Endometrium (tissue), 2 donors: ENCODE results near the gene SDHB.

Experiments
- FAIRE-seq: peaks from 2 replicates; lab custom pipeline; 2012; peaks lifted over from hg19 to GRCh38; lab: Jason Lieb, UNC
- donor health status: control.
- donor health status: control.

Gene SDHB

GRCh38 chr1:17045634-17046333, 8.0 kb downstream of the SDHB start:
- FAIRE-seq, result peak; percentile 92

GRCh38 chr1:17045150-17045549, 8.7 kb downstream of the SDHB start:
- no peak for FAIRE-seq

GRCh38 chr1:17043676-17044075, 10.2 kb downstream of the SDHB start:
- no peak for FAIRE-seq

DNA sequence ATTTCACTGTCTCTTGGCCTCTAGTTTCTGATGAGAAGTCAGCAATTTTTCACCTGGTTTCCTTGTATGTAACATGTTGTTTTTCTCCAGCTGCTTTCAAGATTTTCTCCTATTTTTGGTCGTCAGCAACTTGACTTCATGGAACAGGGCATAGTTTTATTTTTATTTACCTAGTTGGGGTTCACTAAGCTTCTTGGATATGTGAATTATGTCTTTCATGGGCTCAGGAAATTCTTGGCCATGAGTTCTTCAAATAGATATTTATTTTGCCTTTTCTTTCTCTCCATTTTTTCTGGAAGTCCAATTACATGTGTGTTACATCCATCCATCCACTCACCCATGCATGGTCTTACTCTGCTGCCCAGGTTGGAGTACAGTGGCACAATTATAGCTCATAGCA, 13.7 kb downstream of the SDHB start:
- FAIRE-seq, result no peak

GRCh38 chr1:17039522-17039921, 14.3 kb downstream of the SDHB start:
- FAIRE-seq, result no peak

- FAIRE-seq, result no peak
Measured at GRCh38 chr1:17033481-17033880, 20.4 kb downstream of the SDHB start.

- no peak for FAIRE-seq
Measured at GRCh38 chr1:17032741-17033140, 21.1 kb downstream of the SDHB start.

- FAIRE-seq, result no peak
Measured at GRCh38 chr1:17031436-17031835, 22.4 kb downstream of the SDHB start.

GRCh38 chr1:17030206-17030605, 23.6 kb downstream of the SDHB start:
- no peak for FAIRE-seq

GRCh38 chr1:17028662-17029188, 25.1 kb downstream of the SDHB start:
- no peak for FAIRE-seq

GRCh38 chr1:17027900-17028299, 25.9 kb downstream of the SDHB start:
- no peak for FAIRE-seq

DNA sequence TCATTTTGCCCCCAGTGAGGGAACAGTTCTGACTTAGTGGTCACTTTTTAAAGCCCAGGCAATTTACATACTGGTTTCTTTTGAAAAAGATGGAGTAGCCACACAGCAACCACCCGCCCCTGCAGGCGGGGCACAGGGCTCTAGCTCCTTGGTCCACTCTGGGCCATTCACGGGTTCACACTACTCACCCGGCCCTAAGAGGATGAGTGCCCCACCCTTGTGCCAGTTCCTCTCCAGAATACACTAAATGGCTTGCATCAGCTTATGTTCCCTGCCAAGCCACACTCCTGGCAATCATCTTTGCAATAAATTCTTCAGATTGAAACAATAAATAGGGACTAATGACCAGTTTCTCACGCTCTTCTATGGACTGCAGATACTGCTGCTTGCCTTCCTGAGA, 26.4 kb downstream of the SDHB start:
- FAIRE-seq, result no peak

GRCh38 chr1:17024721-17025120, 29.1 kb downstream of the SDHB start:
- no peak for FAIRE-seq

GRCh38 chr1:17023573-17023972, 30.3 kb downstream of the SDHB start:
- no peak for FAIRE-seq

DNA sequence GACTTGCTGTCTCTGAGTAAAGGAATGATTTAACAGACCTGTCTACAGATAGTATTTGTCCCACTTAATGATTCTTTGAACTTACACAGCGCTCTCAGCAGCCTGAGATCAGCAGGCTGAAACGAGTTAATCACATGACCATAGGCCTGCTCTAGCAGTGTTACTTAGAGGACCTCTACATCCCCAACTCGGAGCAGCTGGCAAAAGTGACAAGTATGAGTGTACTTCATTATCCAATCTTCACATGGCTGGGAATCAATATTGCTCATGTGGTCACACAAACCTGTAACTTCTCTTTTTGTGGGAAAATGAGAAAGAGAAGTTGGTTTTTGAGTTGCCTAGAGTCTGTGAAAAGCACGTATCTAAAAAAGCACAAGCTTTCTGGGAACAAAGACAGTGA, 30.7 kb downstream of the SDHB start:
- no peak for FAIRE-seq

GRCh38 chr1:17021896-17022295, 31.9 kb downstream of the SDHB start:
- no peak for FAIRE-seq

GRCh38 chr1:17020502-17020901, 33.3 kb downstream of the SDHB start:
- no peak for FAIRE-seq

GRCh38 chr1:17018849-17019248, 35.0 kb downstream of the SDHB start:
- FAIRE-seq, result no peak

GRCh38 chr1:17017435-17017834, 36.4 kb downstream of the SDHB start:
- no peak for FAIRE-seq

DNA sequence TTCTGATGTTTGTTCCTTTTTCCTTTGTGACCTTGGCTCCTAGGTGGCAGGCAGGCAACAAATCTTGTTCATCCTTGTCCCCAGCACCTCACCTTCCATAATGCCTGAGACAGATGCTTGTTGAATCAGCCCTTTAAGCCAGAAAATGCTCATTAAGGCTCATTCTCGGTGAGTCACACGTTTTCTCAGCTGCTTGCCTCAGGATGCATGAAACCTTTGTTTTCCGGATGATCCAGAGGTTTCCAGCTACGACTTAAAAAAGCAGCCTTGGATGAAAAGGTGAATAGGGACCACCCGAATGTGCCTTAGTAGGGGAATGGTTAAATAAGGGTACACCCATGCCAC, 37.5 kb downstream of the SDHB start:
- FAIRE-seq, result no peak

- FAIRE-seq, result no peak
Measured at GRCh38 chr1:17014671-17015567, 38.9 kb downstream of the SDHB start.

DNA sequence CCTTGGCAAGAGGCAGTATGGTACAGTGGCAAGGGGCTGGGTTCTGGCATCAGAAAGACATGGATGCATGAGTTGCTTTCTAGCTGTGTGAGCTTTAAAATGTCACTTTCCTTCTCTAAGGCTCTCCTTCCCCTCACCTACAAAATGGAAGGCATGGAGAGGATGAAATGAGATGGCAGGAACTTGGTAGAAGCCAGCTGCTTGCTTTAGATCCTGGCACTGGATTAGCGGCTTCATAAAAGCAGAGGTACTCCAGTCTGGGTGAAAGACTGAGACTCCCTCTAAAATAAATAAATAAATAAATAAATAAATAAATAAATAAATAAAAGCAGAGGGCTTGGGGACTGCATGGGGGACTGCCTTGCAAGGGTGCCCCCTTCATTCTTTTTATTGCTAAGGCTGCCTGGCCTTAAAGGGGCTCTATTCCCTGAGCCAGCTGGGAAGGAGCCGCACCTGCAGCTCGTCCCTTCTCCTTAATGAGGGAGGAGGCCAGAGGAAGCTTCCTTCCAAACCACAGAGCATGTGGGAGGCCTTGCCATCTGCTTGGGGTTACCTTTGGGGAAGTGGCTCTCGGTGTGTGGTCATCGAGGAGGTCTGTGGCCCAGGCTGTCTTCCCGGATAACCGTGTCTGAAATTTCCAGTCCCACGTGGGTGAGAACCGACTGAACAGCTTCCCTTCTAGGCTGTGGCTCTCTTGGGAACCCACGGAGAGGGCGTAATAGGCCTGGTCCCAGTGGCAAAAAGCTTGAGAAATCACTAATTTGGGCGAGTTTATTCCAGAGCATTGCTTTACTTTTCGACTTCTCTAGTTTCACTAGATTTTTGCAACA, 40.1 kb downstream of the SDHB start:
- no peak for FAIRE-seq
